Renal pelvis (tissue), 12 donors: ENCODE results near the gene GFAP. TPM values are rescaled to one million over a fixed set of nuclear protein-coding genes. Genes with fewer than 3 reads are reported as not detected.
A peak's percentile ranks its signal among the peaks of the same experiment; 100 is the strongest.
"Not testable (repeated sequence)": the region's sequence is repeated elsewhere in the genome, so short reads cannot be mapped to it uniquely, and the experiment has no call there.

Source experiments
- DNase-seq: peaks from one replicate; pipeline ENCODE4 v3.0.0-alpha.2; 2013
- long read RNA-seq, 16 experiments: transcript quantifications; one replicate each; lab custom pipeline, GENCODE V29; 2026
- polyA plus RNA-seq, 3 donors: library from polyadenylated mRNA; unstranded; fragments of 120-200 nt; gene quantifications; one replicate each; pipeline ENCODE4 v1.2.1, GENCODE V29; 2013; ENCODE audit not compliant: insufficient read length in 3 of 3

GFAP gene
- 1 to 10 TPM; 1.1 to 3.4 (median 1.8) TPM for polyA plus RNA-seq
- long read RNA-seq, donor 1, result 0 reads
- long read RNA-seq, donor 2, result 0 reads
- long read RNA-seq, donor 3, result 0 reads
- long read RNA-seq, donor 4, result 0 reads
- long read RNA-seq, donor 5, result 0 reads
- long read RNA-seq, donor 6, result 0 reads
- long read RNA-seq, donor 7, partial matches to known transcripts, result 0 of 1 reads
- long read RNA-seq, donor 7, other reads (novel, unspliced or antisense), result 0 of 1 reads
- long read RNA-seq, donor 8, result 0 reads
- long read RNA-seq, donor 9, result 0 reads
- long read RNA-seq, donor 10, result 0 reads
- long read RNA-seq, donor 11, result 0 reads
- long read RNA-seq, donor 12, partial matches to known transcripts, result 0 of 1 reads
- long read RNA-seq, donor 12, other reads (novel, unspliced or antisense), result 0 of 1 reads
- long read RNA-seq, donor 13, result 0 reads
- long read RNA-seq, donor 14, result 0 reads
- long read RNA-seq, donor 15, result 0 reads
- long read RNA-seq, donor 16, partial matches to known transcripts, result 0 of 2 reads
- long read RNA-seq, donor 16, other reads (novel, unspliced or antisense), result 0 of 2 reads

GRCh38 chr17:44915321-44915726 is at the start of gene GFAP:
Gene GFAP (minus strand): TSS chr17:44915500. CDS start chr17:44915486, 14 bp downstream.
- DNase-seq, result no peak

DNA sequence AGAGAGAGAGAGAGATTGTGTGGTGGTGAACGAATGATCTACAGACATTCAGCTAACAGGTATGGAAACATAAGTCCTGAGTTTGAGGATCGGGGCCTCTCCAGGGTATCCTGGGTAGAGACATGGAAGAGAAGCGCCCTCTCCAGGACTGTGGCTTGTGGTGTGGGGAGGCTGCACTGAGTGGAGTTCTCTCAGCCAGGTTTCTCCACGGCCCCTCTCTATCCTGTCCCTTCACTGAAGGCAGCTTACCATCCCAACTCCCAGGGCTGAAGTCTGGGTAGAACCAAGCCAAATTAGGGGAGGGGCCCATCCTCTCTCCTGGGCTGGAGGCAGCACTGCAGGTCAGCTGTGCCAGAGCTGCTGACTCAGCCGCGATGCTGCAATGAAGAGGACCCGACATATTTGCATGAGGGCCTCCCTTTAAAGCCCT is 46.6 kb upstream of the GFAP start:
- DNase-seq, result no peak

DNA sequence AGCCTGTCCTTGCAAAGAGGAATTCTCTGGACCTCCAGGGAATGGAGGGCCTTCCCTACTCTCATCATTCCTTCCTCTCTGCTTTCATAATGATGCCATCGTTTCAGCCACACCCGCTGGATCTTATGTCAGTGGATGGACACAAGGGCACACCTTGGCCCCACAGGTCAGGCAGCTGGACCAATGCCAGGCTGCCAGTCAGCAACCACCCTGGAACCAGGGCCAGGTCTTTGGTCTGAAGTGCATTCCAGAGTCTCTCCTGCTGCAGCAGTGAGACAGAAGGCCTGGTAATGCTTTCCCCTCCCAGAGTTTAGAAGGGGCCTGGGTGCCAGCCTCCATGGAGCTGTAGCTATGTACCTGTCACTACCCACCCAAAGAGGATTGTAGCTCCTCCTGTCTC is 45.4 kb upstream of the GFAP start:
- no peak for DNase-seq

DNA sequence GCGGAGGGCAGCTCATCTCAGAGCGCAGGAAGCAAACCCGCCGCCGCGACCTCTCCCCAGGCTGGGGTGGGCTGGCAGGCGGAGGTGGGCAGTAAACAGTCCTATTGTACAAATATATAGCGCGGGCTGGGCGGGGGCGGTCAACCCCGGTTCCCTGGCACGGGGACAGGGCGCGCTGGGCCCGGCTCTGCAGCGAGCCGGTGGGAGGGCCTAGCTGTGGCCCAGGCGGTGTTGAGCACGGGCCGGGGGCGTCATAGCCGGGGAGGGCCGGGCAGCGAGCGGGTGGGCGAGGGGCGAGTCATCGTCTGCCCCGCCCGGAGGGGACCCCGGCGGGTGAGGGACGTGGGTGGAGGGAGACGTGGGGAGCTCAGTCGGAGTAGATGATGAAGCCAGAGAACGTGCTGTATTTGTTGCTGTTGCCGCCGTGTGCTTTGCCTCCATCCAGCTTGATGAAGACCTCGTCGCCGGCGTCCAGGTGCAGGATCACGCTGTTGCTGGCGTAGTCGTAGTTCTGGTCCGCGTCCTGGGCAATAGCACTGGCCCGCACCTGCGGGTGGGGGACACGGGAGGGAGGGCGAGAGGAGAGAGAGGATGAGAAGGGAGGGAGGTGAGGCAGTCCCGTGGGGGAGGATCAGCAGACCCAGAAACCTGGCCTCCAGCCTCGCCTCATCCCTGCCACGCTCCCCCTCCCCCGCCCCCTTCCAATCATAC is 44.7 kb upstream of the GFAP start:
- DNase-seq, result no peak

DNA sequence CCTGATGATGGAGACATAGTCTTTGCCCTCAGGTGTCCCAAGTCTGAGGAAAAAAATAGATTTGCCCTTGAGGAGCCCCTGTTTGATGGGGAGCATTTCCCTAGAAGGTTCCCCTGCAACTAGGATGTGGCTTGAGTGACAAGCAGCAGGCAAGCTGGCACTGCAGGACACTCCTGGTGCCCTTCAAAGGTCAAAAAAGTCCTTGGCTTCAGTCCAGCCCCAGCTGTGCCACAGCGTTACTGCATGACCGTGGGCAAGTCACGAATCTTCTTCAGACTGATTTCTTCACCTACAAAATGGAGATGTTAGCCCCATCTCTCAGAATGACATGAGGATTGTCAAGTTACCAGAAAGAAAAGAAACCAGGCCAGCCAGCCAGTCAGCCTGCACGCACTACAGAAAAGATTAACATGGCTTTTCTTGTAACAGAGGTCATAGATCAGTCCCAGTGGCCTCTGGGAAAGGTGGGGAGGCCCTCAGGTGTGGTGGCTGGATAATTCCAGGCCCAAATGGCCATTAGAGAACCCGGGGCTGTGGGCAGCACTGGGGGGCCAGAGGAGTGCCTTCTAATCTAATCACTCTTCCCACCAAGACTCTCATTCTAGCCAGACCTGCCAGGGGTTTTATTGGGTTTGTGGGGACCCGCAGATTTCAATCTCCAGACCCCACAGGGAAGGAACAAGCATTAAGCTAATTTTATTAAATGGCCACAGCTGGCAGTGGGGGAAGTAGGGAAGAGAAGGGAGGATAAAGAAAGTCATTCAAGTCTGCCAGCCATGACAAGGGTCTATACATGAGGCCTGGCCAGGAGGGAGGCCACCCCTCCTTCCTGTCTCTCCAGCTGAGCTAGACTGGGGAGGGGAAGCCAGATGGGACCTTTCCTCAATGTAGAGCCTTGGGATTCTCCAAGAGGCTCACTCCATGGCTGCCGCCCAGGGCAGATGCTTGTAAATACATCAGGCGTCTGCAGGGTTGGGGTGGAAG is 42.0 kb upstream of the GFAP start:
- DNase-seq, result no peak

- DNase-seq, result peak; percentile 63
Observed at GRCh38 chr17:44955674-44956425, 40.5 kb upstream of the GFAP start.

DNA sequence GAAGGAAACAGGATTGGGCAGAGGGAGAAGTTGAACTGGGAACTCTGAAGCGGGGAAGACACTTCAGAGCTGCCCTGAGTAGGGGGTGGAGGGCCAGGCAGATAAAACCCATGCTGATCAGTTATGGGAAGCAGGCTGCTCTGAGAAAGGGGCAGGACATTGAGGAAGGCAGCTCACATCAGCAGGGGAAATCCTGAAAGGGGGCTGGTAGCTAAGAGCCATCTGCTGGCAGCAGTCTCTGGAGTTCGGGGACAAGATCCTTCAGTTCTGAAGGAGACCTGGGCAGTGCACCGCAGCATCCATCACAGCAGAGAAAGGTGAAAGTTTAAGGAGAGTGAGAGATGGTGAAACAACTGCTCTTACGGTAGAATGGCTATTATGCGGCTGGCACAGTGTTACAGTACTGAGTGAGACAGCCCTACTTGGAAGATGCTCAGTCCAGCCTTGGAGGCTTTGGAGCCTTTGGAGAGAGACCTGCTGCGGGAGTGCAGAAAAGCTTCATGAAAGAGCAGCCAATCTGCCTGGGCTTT is 37.7 kb upstream of the GFAP start:
- DNase-seq, result no peak

- no peak for DNase-seq
Observed at GRCh38 chr17:44948315-44948795, 33.1 kb upstream of the GFAP start.

DNA sequence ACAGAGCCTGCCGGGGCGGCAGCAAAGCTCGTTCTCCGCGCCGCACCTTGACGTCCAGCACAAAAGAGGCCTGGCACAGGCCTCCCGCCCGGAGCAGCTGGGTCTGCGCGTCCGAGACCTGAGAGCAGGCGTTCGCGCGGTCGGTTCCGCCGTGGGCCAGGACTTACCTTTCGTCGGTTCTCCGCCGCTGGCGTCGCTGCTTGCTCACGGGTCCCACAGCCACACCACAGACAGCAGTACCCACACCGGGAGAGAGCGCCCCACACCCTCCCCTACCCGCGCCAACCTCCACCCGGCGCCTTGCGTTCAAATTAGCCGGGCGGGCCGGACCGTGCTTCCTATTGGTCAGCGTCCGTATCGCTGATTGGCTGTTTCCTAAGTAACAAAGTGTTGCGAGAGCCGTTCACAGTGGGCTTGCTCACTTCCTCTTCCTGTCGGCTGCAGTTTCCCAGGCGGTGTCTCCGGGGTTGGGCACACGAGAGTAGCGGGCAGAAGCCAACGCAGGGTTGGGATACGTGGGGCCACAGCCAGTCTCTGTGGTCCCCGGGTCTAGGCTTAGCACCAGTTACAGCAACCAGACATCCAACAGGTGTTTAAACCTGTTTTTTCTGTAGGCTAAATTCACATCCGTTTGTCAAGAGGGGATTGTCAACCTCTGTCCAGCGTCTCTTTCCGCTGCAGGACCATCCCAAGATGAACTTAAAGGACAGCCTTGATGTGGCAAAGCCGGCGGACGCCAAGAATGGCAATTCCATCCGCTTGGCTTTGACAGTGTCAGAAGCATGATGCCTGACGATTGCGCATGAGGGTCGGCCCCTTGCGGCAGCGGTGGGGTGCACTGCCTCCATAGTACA is 32.4 kb upstream of the GFAP start, which contains the start of gene KIF18B:
KIF18B (minus strand) TSS at position 313 of the 854 bp plus-strand sequence. CDS start 11,429 bp downstream, outside the sequence.
- peak; percentile 93 for DNase-seq

DNA sequence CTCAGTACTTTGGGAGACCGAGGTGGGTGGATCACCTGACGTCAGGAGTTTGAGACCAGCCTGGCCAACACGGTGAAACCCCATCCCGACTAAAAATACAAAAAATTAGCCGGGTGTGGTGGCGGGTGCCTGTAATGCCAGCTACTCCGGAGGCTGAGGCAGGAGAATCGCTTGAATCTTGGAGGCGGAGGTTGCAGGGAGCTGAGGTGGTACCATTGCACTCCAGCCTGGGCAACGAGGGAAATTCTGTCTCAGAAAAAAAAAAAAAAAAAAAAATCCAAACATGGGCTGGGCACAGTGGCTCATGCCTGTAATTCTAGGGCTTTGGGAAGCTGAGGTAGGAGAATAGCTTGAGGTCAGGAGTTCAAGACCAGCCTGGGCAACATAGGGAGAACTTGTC is 30.4 kb upstream of the GFAP start:
- DNase-seq, result not testable (repeated sequence)

DNA sequence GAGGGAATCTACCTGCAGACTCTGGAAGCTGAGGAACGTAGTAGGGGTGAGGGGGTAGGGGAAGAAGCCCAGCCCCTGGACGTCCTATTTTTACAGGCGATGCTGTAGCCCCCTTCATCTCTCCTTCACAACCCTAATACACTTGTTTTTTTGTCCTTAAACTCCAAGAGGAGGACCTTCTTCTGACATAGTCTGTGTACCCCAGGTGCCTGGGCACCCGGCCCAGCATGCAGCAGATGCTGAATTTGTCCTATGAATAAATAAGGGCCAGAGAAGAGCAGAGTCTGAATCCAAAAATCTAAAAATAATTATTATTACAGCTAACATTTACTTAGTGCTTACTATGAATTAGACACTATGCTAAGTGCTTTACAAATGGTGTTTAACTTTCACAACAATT is 27.2 kb upstream of the GFAP start:
- DNase-seq, result no peak

- no peak for DNase-seq
Observed at GRCh38 chr17:44941712-44942331, 26.5 kb upstream of the GFAP start.

DNA sequence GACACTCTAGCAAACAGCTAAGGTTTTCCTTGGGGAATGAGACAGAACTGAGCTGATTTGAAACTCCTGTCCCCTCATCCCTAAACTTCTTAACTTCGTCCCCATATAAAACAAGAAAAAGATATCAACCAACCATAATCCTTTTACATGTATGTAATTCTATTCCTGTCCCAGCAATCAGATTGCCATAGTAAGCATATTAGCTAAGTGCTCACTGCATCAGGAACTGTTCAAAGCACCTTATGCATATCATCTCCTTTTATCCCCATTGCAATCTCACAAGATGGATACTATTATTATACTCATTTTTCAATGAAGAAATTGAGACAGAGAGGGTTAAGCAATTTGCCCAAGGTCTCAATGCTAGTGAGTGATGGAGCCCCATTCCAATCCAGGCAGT is 25.5 kb upstream of the GFAP start:
- no peak for DNase-seq

DNA sequence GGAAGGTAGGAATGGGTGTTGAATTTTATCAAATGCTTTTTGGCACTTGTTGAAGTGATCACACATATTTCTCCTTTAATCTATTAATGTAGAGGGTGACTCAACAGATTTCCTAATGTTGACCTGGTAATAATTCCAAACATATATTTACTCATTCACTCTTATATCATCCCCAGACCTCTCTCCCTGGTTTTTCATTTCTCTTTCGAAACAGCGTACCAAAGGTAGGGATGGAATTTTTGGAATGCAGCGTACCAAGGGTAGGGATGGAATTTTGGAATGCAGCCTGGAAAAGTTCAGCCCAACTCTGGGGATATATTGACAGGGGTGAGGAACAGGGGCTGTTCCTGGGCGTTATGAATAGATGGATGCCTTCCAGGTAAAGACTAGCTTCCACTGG is 25.0 kb upstream of the GFAP start:
- DNase-seq, result no peak

DNA sequence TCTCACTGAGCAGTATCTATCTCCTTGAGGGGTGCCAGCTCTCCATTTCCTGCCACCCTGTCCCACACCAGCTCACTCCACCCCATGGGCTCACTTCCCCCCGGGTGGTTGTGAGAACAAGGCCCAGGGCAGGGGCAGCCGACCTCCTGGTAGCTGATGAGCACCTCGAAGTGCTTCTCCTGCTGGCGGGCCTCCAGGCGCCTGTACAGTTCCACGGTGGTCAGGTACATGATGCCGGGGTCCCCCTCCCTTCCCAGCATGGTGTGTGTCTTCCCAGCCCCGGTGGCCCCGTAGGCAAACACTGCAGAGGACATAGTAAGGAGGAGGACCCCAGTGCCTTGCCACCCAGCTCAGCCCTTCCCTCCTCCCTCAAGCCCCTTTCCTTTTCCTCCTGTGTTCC is 19.8 kb upstream of the GFAP start:
- no peak for DNase-seq

GRCh38 chr17:44934745-44935105 is 19.4 kb upstream of the GFAP start:
- DNase-seq, result no peak

GRCh38 chr17:44933824-44934744 is 18.8 kb upstream of the GFAP start:
- no peak for DNase-seq

- DNase-seq, result no peak
Observed at GRCh38 chr17:44932787-44933097, 17.4 kb upstream of the GFAP start.
